GM21423 (cell line): ENCODE measurements around the gene XRCC3.

ENCODE experiments used
- ATAC-seq: cut with Tn5 transposase; IDR thresholded peaks from one replicate; pipeline ENCODE4 v1.9.1; 2021; ENCODE audit warnings: mild to moderate bottlenecking, moderate library complexity; ENCODE audit not compliant: unreplicated experiment

XRCC3 gene

GRCh38 chr14:103738701-103739451 lies 23.6 kb upstream of the XRCC3 start:
- no peak for ATAC-seq

GRCh38 chr14:103738166-103738565 lies 22.9 kb upstream of the XRCC3 start:
- ATAC-seq = no peak

GRCh38 chr14:103737432-103738045 lies 22.3 kb upstream of the XRCC3 start:
- no peak for ATAC-seq

- no peak for ATAC-seq
Measured at GRCh38 chr14:103736546-103737431, 21.5 kb upstream of the XRCC3 start.

GRCh38 chr14:103735815-103736545 lies 20.7 kb upstream of the XRCC3 start:
- ATAC-seq = no peak

GRCh38 chr14:103735439-103735814 lies 20.2 kb upstream of the XRCC3 start:
- ATAC-seq = no peak

- no peak for ATAC-seq
Measured at GRCh38 chr14:103735022-103735421, 19.8 kb upstream of the XRCC3 start.

- no peak for ATAC-seq
Measured at GRCh38 chr14:103734081-103734888, 19.0 kb upstream of the XRCC3 start.

GRCh38 chr14:103733651-103734050 lies 18.4 kb upstream of the XRCC3 start:
- no peak for ATAC-seq

- no peak for ATAC-seq
Measured at GRCh38 chr14:103732868-103733620, 17.8 kb upstream of the XRCC3 start.

- ATAC-seq = no peak
Measured at GRCh38 chr14:103731916-103732867, 16.9 kb upstream of the XRCC3 start.

- no peak for ATAC-seq
Measured at GRCh38 chr14:103731481-103731880, 16.2 kb upstream of the XRCC3 start.

- no peak for ATAC-seq
Measured at GRCh38 chr14:103730490-103731035, 15.3 kb upstream of the XRCC3 start.

GRCh38 chr14:103729496-103730448 lies 14.5 kb upstream of the XRCC3 start:
- ATAC-seq = no peak

- ATAC-seq = no peak
Measured at GRCh38 chr14:103728721-103729120, 13.5 kb upstream of the XRCC3 start.

GRCh38 chr14:103728141-103728540 lies 12.9 kb upstream of the XRCC3 start:
- no peak for ATAC-seq
